HepG2 (cell line): ENCODE results near the gene TAF12. TPM values are rescaled to one million over a fixed set of nuclear protein-coding genes. Genes with fewer than 3 reads are reported as not detected.
A peak's percentile ranks its signal among the peaks of the same experiment; 100 is the strongest.

ENCODE experiments used
- CBX2 ChIP-seq, 2 experiments: fragments of 200-600 bp in 1 of 2; sonication (generic); formaldehyde crosslinking in 1 of 2; IDR thresholded peaks; 2 replicates each; pipeline versions ENCODE4 v1.7.0 to v1.8.1; 2018 to 2022; ENCODE audit warnings: low read depth in 2 of 2, low read length in 1 of 2, mild to moderate bottlenecking in 1 of 2, missing genetic modification reagents in 1 of 2
- EP300 ChIP-seq, 3 experiments: sonication (generic) in 1 of 3; formaldehyde crosslinking in 1 of 3; IDR thresholded peaks; 2 replicates each; pipeline versions ENCODE4 v1.5.1 to v1.6.1; 2011 to 2020; ENCODE audit warnings: low read depth in 2 of 3, low read length in 2 of 3, borderline replicate concordance in 1 of 3, improper control_type of control experiment in 1 of 3, mild to moderate bottlenecking in 1 of 3, missing genetic modification reagents in 1 of 3, moderate library complexity in 1 of 3
- LCORL ChIP-seq, 2 experiments: fragments of 450-650 bp in 1 of 2; sonication (generic) in 1 of 2; formaldehyde crosslinking in 1 of 2; IDR thresholded peaks; 2 replicates each; pipeline versions ENCODE4 v1.5.0 to v1.6.1; 2017 to 2020; ENCODE audit warnings: antibody characterized with exemption in 1 of 2, missing genetic modification reagents in 1 of 2
- MED1 ChIP-seq: sonication (generic); formaldehyde crosslinking; IDR thresholded peaks from 2 replicates; pipeline ENCODE4 v1.4.0; 2020; ENCODE audit warnings: missing genetic modification reagents
- MED8 ChIP-seq: sonication (generic); formaldehyde crosslinking; IDR thresholded peaks from 2 replicates; pipeline ENCODE4 v1.8.1; 2023; ENCODE audit warnings: mild to moderate bottlenecking, missing genetic modification reagents; ENCODE audit not compliant: insufficient replicate concordance
- NFIC ChIP-seq: IDR thresholded peaks from 2 replicates; pipeline ENCODE4 v1.6.1; 2012; ENCODE audit warnings: mild to moderate bottlenecking, low read length, inconsistent platforms
- POGK ChIP-seq: sonication (generic); formaldehyde crosslinking; conservative IDR thresholded peaks from 2 replicates; pipeline ENCODE4 v1.8.0; 2022; ENCODE audit warnings: mild to moderate bottlenecking, moderate library complexity, missing genetic modification reagents
- POLR2A ChIP-seq, 2 experiments: IDR thresholded peaks; 2 replicates each; pipeline ENCODE4 v1.6.1; 2011; ENCODE audit warnings: low read depth in 2 of 2, low read length in 2 of 2, mild to moderate bottlenecking in 1 of 2, moderate library complexity in 1 of 2; ENCODE audit not compliant: insufficient read depth in 1 of 2
- POLR2G ChIP-seq: fragments of 200-400 bp; formaldehyde crosslinking; IDR thresholded peaks from 2 replicates; pipeline ENCODE4 v1.6.1; 2018; ENCODE audit warnings: mild to moderate bottlenecking, low read depth, low read length, moderate library complexity
- TBX2 ChIP-seq: sonication (generic); formaldehyde crosslinking; IDR thresholded peaks from 2 replicates; pipeline ENCODE4 v1.5.0; 2020; ENCODE audit warnings: missing genetic modification reagents, mild to moderate bottlenecking, borderline replicate concordance
- THAP7 ChIP-seq: sonication (generic); formaldehyde crosslinking; IDR thresholded peaks from 2 replicates; pipeline ENCODE4 v1.8.1; 2023; ENCODE audit warnings: mild to moderate bottlenecking, missing genetic modification reagents
- ZBTB39 ChIP-seq: sonication (generic); formaldehyde crosslinking; IDR thresholded peaks from 2 replicates; pipeline ENCODE4 v1.5.0; 2020; ENCODE audit warnings: missing genetic modification reagents
- ZNF138 ChIP-seq: sonication (generic); formaldehyde crosslinking; IDR thresholded peaks from 2 replicates; pipeline ENCODE4 v1.5.0; 2020; ENCODE audit warnings: mild to moderate bottlenecking, low read depth, missing genetic modification reagents
- ZNF253 ChIP-seq: sonication (generic); formaldehyde crosslinking; IDR thresholded peaks from 2 replicates; pipeline ENCODE4 v1.8.0; 2022; ENCODE audit warnings: mild to moderate bottlenecking, missing genetic modification reagents, borderline replicate concordance
- ZNF282 ChIP-seq: fragments of 450-650 bp; IDR thresholded peaks from 2 replicates; pipeline ENCODE4 v1.6.1; 2018; ENCODE audit not compliant: partially characterized antibody
- ZNF33A ChIP-seq: sonication (generic); formaldehyde crosslinking; IDR thresholded peaks from 2 replicates; pipeline ENCODE4 v1.5.1; 2020; ENCODE audit warnings: missing genetic modification reagents, mild to moderate bottlenecking, moderate library complexity, borderline replicate concordance
- ZNF781 ChIP-seq: sonication (generic); formaldehyde crosslinking; IDR thresholded peaks from 2 replicates; pipeline ENCODE4 v1.5.1; 2020; ENCODE audit warnings: borderline replicate concordance, mild to moderate bottlenecking, missing genetic modification reagents; ENCODE audit errors: not compliant biosample characterization
- ZSCAN30 ChIP-seq: sonication (generic); formaldehyde crosslinking; IDR thresholded peaks from 2 replicates; pipeline ENCODE4 v1.5.0; 2020; ENCODE audit warnings: mild to moderate bottlenecking, missing genetic modification reagents
- ZZZ3 ChIP-seq: sonication (generic); formaldehyde crosslinking; IDR thresholded peaks from 2 replicates; pipeline ENCODE4 v1.4.0; 2020; ENCODE audit warnings: missing genetic modification reagents, mild to moderate bottlenecking, borderline replicate concordance
- polyA plus RNA-seq, 8 experiments: library from polyadenylated mRNA; depleted of rRNA in 3 of 8; stranded (reverse) in 7 of 8; unstranded in 1 of 8; fragments of >200 nt; fragmentation: Illumina TruSeq in 4 of 8; extraction: Trizol in 4 of 8; gene quantifications; 2 replicates each; pipeline versions ENCODE4 v1.2.1 to v1.2.3, GENCODE V29; 2011 to 2016; ENCODE audit warnings: low read depth in 4 of 8, missing spikeins in 1 of 8, mixed read lengths in 1 of 8; ENCODE audit not compliant: insufficient read depth in 1 of 8
- total RNA-seq, 5 experiments: library from RNA; depleted of rRNA; stranded (reverse); fragments of >200 nt; fragmentation: Illumina TruSeq; extraction: Trizol; gene quantifications; 2 replicates each; pipeline ENCODE4 v1.2.3, GENCODE V29; 2016; ENCODE audit warnings: low read depth in 1 of 5

Gene TAF12
- total and polyA plus RNA-seq, 2 of the 13 experiments (the other 11 are each of a cell fraction or from before 2014, with no cell fraction given), result 16.3 to 17.1 TPM

GRCh38 chr1:28580722-28581530 lies 61.9 kb downstream of the TAF12 start (continued):
- TF ChIP-seq ZNF282, result no peak
- TF ChIP-seq ZSCAN30 (CRISPR knock-in tag), result no peak
- TF ChIP-seq EP300 (IDR thresholded peaks at IDR 0.05; ENCODE audit: low read depth in 2 of 2, low read length in 2 of 2), result no peak
- no peak for TF ChIP-seq EP300 (CRISPR knock-in tag; IDR thresholded peaks at IDR 0.05; ENCODE audit: borderline replicate concordance)
- no peak for TF ChIP-seq TBX2
- TF ChIP-seq POLR2G, result 0 out of 2 replicates have a peak, but pooled peaks have one; percentile 51
- no peak for TF ChIP-seq POGK (CRISPR knock-in tag)
- no peak for TF ChIP-seq ZNF33A (CRISPR knock-in tag)
- peak; percentile 40; the same call in 1 of the 2 replicates for TF ChIP-seq NFIC
- no peak for TF ChIP-seq ZNF138 (CRISPR knock-in tag)
- TF ChIP-seq CBX2 (IDR thresholded peaks at IDR 0.05; ENCODE audit: low read depth, low read length), result no peak
- no peak for TF ChIP-seq CBX2 (CRISPR knock-in tag; IDR thresholded peaks at IDR 0.05; ENCODE audit: low read depth)
- TF ChIP-seq ZZZ3, result peak; percentile 40; the same call in 1 of the 2 replicates
- TF ChIP-seq LCORL (IDR thresholded peaks at IDR 0.05), result no peak
- 0 out of 2 replicates have a peak, but pooled peaks have one; percentile 5 for TF ChIP-seq LCORL (CRISPR knock-in tag; IDR thresholded peaks at IDR 0.05)
- TF ChIP-seq THAP7 (CRISPR knock-in tag), result 0 out of 2 replicates have a peak, but pooled peaks have one; percentile 27
- no peak for TF ChIP-seq ZNF781 (CRISPR knock-in tag)
- TF ChIP-seq MED8 (CRISPR knock-in tag), result no peak
- peak; percentile 37 for TF ChIP-seq MED1
- 0 out of 2 replicates have a peak, but pooled peaks have one; percentile 4 for TF ChIP-seq ZBTB39 (CRISPR knock-in tag)
- TF ChIP-seq ZNF253, result 0 out of 2 replicates have a peak, but pooled peaks have one; percentile 17
- peak in 1 of 2 experiments; percentile 41; a peak in 1 of 4 replicates for TF ChIP-seq POLR2A (IDR thresholded peaks at IDR 0.05; ENCODE audit: insufficient read depth in 1 of 2, low read depth in 2 of 2, low read length in 2 of 2)
